IMR-90 (cell line): ENCODE results near the gene TMEM212.

Experiments
- BHLHE40 ChIP-seq: fragments of 150-350 bp; IDR thresholded peaks from 2 replicates; pipeline ENCODE4 v1.6.1; 2016; ENCODE audit warnings: mild to moderate bottlenecking, low read depth, low read length
- CEBPB ChIP-seq: IDR thresholded peaks from 2 replicates; pipeline ENCODE4 v1.6.1; 2012; ENCODE audit warnings: low read depth, low read length, improper control_type of control experiment
- CTCF ChIP-seq: conservative IDR thresholded peaks from 2 replicates; pipeline ENCODE4 v1.5.1; 2012; ENCODE audit warnings: mild to moderate bottlenecking, low read depth, low read length, improper control_type of control experiment
- ELK1 ChIP-seq: fragments of 150-350 bp; IDR thresholded peaks from 2 replicates; pipeline ENCODE4 v1.6.1; 2016; ENCODE audit warnings: low read depth, mild to moderate bottlenecking, low read length, moderate library complexity, borderline replicate concordance
- FOS ChIP-seq: fragments of 150-350 bp; IDR thresholded peaks from 2 replicates; pipeline ENCODE4 v1.6.1; 2016; ENCODE audit warnings: low read depth, low read length
- MAFK ChIP-seq: IDR thresholded peaks from 2 replicates; pipeline ENCODE4 v1.6.1; 2012; ENCODE audit warnings: low read depth, low read length, improper control_type of control experiment
- MXI1 ChIP-seq: IDR thresholded peaks from 2 replicates; pipeline ENCODE4 v1.6.1; 2012; ENCODE audit warnings: low read depth, mild to moderate bottlenecking, low read length, moderate library complexity, borderline replicate concordance
- NFE2L2 ChIP-seq: fragments of 150-350 bp; IDR thresholded peaks from 2 replicates; pipeline ENCODE4 v1.6.1; 2016; ENCODE audit warnings: low read depth, mild to moderate bottlenecking, low read length
- POLR2A ChIP-seq: IDR thresholded peaks from 2 replicates; pipeline ENCODE4 v1.6.1; 2012; ENCODE audit warnings: mild to moderate bottlenecking, low read depth, low read length
- RAD21 ChIP-seq: IDR thresholded peaks from 2 replicates; pipeline ENCODE4 v1.6.1; 2012; ENCODE audit warnings: low read length, improper control_type of control experiment
- RCOR1 ChIP-seq: IDR thresholded peaks from 2 replicates; pipeline ENCODE4 v1.6.1; 2012; ENCODE audit warnings: mild to moderate bottlenecking, low read length, improper control_type of control experiment; ENCODE audit not compliant: insufficient replicate concordance
- RFX5 ChIP-seq: IDR thresholded peaks from 2 replicates; pipeline ENCODE4 v1.8.0; 2012; ENCODE audit warnings: low read depth, mild to moderate bottlenecking, low read length, moderate library complexity
- SMC3 ChIP-seq: fragments of 150-350 bp; IDR thresholded peaks from 2 replicates; pipeline ENCODE4 v1.6.1; 2016; ENCODE audit warnings: low read depth, mild to moderate bottlenecking, antibody characterized with exemption, low read length, moderate library complexity
- USF2 ChIP-seq: fragments of 150-350 bp; IDR thresholded peaks from 2 replicates; pipeline ENCODE4 v1.6.1; 2017; ENCODE audit warnings: mild to moderate bottlenecking, antibody characterized with exemption, low read length, low read depth

GRCh38 chr3:171825222-171825828 lies 17.8 kb upstream of the TMEM212 start:
- TF ChIP-seq POLR2A (no peak), CTCF (no peak), FOS (peak; percentile 43), CEBPB (peak; percentile 98), BHLHE40 (peak; percentile 54; the same call in 1 of the 2 replicates), ELK1 (no peak), RCOR1 (no peak), SMC3 (peak; percentile 21; the same call in 1 of the 2 replicates), MAFK (no peak), USF2 (no peak), RAD21 (no peak), MXI1 (peak; percentile 68), RFX5 (no peak), NFE2L2 (no peak; the same call in 1 of the 2 replicates)
